NCI-H524 (cell line): Measurements from ENCODE around the gene ARID1B.
"Not testable (repeated sequence)": the region's sequence is repeated elsewhere in the genome, so short reads cannot be mapped to it uniquely, and the experiment has no call there.

Experiments used
- DNase-seq, 2 experiments: peaks; one replicate each; lab custom pipeline; 2025; lab: John Stamatoyannopoulos, UW

The ARID1B gene

DNA sequence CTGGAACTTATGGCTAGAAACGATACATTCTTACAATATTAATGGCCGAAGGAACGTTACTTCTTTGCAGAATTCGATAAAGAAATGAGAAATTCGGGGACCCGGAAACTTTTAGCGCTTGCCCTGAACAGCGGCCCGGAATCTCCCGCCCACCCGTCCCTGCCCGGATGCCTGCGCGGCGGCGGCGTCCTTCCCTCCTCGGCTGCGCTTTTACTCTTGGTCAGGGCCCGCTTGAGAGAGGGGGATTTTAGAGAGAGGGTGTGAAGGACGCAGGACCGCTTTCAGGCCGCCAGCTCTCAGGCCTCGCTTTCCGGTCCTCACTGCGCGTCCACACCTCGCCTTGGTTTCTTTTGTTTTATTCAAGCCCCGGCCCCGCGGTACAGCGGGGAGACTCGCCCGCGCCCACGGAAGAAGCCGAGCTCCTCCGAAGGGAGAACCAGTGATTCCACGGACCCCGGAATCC is 243.7 kb downstream of the ARID1B start:
- peak; percentile 63 to 74 for DNase-seq

DNA sequence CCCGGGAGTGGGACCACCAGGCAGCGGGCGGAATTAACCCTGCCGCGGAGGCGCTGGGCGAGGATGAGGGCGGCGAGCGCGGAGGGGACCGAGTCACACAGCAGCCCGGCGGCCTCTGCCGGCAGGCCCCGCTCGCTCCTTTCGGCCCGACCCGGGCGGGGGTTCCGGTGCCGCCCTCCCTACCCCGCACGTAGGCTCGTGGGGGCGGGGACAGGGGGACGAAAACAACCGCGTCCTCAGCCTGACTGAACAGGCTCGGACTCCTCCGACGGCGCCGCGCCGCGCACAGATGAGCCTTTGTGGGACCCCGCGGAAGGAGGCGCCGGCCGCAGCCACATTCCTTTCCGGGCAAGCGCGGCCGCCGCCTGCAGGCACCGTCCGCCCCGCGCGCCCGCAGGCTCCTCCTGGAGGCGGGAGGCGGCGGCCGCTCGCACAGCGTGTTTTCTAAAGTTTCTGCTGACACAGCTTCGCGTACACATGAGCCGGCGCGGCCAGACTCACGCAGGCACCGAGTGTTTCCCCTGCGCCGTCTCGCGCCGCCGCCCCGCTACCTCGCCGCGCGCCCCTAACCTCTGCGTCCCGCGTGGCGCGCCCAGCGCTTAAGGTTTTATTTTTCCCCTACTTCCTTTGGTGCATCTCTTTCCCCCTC is 244.3 kb downstream of the ARID1B start:
- peak; percentile 77 to 89 for DNase-seq

DNA sequence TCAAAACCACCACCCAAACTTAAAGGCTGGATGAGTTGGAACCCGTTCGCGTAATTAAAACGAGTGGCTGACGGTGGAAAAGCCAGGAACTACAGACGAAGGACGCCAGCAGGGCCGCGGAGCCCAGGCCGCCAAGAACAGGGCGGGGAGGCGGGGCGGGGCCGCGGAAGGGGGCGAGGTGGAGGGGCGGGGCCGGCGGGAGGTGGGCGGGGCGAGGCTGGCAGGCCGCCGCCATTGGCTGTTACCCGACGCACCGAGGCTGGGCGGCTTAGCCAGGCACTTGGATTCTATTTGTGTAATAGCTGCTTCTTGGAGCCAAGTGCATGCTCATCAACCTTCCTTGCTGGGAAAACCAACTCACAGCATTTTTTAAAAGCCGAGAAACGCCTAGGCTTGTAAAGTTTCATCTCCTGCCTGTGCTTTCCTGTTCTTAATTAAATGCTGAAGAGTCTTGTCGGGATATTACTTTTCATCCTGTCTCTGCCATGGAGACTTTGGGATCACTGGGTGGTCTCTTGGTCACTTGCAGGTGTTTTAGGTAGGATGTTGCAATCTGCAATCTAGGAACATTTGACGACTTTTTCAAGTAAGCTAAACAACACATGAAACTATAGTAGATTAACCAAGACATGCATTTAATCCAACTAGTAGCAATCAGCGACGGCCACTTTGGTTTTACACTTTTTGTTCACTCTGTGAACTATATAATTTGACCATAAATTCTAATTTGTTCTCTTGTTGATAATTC is 245.0 kb downstream of the ARID1B start:
- peak; percentile 67 to 89 for DNase-seq

DNA sequence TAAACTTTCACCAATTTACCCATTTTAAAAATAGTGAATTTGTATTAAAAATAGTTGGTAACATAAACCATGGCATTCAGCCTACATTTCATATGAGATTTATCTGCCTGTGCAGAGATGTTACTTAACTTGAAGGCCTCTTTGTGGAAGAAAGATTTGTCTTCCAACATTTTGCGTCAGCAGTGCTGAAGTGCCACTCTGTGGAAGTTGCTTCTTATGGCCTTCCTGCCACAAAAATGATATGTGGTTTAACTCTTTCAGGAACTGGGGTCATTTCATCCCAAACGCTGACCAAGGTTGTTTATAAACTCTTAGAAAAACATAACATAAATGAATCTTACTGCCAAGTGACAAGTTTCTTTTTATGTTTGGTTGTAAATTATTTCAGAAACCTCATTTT is 246.8 kb downstream of the ARID1B start:
- DNase-seq = no peak

DNA sequence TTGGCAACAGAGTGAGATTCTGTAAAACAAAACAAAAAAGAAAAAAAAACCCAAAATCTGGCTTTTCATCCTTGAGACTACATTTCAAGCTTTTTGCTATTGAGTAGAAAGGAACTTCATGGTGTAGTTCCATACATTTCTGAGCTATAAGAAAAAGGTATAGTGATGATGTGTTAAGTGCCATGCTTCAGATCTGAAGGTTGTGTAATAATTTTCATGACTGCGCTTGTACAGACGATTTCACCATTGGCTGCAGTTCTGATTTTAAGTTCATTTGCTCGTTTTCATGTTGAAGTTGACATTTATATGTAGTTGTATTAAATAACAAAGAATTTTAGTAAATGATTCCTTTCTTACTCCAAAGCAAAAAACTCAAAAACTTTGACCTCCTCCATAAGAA is 247.6 kb downstream of the ARID1B start:
- no peak for DNase-seq

DNA sequence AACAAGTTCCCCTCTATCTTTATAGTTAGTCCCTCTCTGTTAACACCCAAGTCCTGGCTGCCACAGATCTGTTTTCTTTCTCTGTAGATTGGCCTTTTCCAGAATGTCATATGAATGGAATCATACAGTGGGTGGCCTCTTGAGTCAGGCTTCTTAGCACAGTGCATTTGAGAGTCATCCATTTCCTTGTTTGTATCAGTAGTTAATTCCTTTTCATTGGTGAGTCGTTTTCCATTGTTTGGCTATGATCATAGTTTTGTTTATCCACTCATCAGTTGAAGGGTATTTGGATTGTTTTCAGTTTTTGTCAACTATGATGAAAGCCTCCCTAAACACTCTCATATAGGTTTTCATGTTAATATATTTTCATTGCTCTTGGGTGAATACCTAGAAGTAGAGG is 248.3 kb downstream of the ARID1B start:
- DNase-seq = no peak

DNA sequence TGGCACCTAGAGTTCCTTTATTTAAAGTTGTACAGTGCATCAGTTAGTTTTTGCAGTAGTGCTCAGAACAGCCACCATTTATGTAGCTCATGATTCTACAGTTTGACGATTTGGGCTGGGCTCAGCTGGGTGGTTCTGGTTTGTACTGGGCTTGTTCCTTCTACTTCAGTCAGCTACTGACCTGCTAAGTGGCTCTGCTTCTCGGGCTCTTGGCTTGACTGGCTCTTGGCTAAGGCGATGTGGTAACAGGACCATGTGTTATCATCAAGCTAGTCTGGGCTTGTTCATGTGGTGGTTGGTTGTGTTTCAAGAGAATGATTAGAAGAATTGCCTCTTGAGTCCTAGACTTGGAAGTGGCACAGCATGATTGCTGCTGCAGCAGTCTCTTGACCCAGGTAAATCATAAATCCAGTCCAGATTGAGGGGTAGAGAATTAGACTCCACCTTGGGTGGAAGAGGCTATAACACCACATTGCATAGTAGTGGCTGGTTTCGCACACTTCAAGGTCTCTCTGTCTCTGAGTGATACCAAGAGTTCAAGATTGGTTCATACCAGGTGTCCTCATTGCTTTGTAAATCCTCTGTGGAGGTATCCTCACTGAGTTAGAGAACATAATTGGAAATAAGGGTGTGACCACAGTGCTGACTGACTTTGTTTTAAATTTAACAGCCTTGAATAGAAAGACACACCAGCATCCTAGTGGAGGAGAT is 253.0 kb downstream of the ARID1B start:
- no peak for DNase-seq

DNA sequence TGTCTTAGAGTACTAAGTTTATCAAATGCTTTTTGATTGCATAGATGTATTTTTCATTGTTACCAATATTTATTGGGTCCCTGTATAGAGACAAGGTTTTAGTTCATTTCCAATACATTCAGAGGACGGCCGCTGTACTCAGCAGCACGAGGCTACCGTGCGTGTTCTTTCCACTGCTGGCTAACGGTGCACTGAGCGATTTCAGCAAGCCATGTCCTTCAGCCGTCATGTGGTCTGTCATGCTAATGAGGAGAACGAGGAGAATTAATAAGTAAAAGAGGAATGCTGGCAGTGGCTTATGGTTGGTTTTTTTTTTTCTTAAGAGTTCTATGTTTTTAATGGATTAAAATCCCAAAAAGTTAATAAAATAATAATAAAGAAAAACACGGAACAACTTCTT is 253.6 kb downstream of the ARID1B start:
- DNase-seq = no peak

DNA sequence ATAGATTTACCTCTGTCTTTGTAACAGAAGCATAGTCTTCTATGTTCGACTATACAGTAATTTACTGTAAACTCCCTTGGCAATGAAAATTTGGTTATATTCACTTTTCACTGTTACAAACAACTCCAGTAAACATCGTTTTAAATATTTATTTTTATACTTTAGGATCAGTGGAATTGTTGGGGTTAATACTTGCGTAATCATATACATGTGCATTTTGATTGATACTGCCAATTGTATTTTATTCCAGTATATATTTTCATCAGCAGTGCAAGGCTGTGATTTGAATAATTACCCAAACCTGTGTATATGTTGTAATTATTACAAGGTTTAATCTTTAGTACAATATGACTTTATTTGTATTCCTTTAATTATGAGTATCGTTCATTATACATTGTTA is 255.7 kb downstream of the ARID1B start:
- no peak for DNase-seq

DNA sequence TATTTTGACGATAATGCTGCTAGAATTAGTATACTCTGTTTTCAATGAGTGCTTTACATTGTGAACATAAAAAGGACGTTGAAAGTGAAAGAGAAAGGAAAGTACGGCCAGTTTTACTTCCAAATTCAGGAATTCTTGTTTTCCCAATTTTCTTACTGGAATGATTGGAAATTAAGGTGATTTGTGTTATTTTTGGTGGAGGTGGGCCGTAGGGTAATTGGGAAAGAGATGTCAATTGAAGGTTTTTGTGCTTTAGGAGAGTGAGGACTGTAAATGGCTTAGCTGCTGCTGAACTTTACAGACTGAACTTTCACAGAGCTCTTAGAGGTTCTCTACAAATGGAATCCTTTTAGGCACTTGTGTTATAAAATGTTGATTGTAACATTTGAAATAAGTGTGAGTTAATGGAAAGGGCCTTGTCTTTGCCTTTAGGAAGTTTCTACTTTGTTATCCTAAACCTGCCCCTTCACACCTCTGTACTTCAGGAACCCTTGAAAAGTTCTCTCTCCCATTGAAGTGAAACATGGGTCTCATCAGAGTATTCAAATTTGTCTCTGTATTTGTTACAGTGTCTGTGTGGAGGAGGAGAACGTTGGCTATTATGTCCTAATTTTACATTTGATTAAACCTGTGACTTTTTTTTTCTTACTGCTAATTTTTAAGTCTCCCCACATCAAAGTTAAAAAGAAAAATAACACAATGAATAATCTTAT is 256.4 kb downstream of the ARID1B start:
- no peak for DNase-seq

DNA sequence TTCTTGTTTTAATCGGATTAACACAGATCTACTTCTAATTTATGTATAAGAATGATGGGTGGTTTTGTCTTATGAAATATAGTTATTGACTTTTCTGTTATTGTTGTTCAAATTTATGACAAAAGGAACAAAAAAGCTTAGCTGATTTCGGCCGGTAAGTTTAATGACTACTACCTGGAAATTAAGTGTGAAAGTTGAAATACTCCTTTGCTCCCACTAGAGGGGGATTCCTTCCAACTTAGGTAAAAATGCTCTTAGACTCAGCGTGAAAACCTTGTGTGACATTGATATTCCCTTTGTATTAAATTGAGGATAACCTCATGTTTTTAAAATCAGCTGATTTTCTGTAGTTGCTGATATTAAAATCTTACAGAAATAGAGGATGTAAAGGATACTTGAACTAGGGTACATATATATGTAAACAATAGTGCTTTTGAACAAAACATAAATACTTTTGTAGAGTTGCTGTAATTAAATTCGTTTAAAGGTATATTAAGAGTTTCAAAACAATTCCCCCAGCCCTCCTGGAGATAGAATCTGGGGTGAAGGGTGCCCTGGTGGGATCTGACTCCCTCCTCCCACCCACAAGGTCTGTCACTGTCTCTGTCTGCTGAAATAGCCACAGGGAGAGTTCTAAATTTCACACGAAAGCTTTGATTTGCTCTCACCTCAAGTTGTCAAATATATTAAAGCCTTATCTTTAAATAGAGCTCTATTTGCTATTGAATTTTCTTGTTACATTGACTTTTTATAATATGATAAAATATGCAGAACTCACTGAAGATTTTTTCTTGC is 257.5 kb downstream of the ARID1B start:
- peak; percentile 41 to 68 for DNase-seq

DNA sequence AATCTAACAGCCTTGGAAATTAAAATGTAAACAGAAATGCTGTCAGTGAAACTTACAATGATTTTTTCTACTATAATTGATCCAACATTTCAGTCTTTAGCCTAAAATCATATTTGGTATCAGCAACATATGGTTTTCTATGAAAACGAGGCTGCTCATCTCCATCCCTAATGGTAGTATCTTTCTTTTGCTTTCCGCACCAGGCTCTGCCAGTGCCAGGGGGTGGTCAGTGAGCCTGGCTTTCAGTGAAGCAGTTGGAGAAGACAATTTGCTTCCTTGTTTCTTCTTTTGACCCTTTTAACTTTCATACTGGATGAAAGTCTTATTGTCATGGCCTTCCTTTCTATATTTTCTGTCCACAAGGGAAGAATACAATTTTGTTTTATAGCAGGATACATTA is 258.4 kb downstream of the ARID1B start:
- DNase-seq = no peak

DNA sequence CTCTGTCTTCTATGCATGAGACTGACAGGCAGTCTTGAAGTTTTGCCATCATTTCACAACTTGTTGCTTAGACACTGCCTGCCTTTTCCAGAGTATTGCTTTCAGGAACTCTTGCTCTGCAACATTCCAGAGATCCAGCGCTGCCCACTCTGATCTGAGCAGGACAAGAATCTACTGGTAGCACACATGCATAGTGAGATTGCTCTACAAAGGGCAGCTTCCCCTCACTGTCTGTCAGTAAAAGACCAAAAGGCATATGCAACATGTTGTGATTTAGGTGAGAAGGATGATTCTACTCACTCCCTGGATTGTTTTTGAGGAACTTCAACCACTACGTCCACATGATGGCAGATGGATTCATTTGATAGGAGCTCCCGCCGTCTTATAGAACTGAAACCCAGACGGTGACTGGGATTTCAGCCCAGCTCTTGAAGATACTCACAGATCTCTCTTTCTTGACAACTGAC is 259.1 kb downstream of the ARID1B start:
- DNase-seq = no peak

DNA sequence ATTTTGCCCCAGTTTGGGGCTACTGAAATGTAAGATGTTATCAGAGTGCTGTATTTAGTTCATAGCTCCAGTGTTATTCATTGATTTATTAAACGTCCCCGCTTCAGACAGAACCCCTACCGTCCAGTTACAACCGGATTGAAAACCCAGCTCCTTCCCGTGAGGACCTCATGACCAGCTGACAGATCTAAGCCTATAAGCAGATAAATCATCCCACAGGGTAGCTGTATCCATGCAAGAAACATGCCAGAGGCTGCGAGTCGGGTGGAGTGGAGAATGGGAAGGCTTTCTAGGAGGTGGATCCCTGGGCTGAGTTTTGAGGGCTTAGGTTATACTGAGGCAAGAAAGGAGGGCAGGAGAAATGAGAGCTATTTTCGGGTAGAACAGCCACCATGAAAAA is 260.0 kb downstream of the ARID1B start:
- no peak for DNase-seq

DNA sequence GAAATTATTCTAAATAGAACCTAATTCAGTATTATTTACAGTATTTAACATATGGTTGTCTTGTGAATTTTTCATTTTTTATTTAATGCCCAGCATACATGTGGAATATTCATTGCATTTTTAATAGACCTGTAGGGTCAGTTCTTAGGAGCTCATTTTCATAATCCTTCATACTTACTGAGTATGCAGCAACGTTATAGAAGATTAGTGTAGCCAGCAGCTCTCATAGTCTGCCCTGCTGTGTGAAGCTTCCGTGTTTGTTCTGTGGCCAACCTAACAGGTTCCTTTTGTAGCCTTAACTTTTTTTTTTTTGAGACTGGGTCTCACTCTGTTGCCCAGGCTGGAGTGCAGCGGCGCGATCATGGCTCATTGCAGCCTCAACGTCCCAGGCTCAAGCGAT is 261.4 kb downstream of the ARID1B start:
- peak in 1 of 2 experiments; percentile 32 for DNase-seq

DNA sequence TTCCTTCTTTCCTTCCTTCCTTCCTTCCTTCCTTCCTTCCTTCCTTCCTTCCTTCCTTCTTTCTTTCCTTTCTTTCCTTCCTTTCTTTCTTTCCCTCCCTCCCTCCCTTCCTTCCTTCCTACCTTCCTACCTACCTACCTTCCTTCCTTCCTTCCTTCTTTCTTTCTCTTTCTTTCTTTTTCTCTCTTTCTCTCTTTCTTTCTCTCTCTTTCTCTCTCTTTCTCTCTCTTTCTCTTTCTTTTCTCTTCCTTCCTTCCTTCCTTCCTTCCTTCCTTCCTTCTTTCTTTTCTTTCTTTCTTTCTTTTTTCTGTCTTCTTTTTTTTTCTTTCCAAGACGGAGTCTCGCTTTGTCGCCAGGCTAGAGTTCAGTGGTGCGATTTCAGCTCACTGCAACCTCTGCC is 262.5 kb downstream of the ARID1B start:
- DNase-seq = not testable (repeated sequence)

DNA sequence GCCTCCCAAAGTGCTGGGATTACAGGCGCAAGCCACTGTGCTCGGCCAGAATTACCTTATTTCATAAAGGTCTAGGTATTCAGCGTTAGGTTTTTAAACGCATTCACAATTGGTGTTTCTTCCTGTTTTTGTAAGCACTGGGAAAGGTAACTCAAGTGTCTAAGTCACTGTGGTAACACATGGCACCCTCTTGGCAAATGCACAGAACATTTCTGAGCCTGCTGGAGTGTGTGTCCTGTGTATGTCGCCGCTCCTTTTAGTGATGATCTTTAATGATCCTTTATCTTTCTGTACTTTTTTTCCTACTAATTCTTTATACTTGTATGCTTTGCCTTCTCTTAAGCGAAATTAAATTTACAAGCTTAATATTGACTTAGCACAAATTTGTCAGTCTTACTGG is 263.0 kb downstream of the ARID1B start:
- DNase-seq = peak in 1 of 2 experiments; percentile 13

DNA sequence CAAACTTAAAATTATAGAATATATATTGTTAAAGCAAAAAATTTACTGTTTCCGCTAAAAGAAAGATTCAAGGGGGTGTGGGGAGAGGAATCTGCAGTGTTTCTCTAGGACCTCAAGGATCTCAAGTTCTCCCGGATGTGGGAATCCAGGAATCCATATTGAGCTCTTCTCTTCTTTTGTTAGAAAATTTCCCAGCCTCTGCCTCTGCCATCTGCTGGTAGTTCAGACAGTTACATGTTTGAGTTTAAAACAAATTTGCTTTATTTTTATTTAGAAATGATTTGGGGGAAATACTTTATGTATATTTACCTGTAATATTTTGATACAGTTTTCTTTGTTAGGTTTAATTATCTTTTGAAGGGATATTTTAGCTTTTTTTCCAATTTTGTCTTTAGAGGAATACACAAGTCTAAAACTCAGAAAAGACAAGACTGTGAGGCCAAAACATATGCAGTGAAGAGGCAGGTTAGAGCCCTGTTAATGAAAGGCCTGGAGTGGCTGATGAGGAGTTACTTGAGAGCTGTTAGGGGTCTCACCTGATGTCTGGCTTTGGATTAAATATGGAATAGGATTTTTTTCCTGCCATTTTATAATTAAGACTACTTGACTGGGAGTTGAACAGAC is 268.8 kb downstream of the ARID1B start:
- DNase-seq = peak; percentile 69 to 78

DNA sequence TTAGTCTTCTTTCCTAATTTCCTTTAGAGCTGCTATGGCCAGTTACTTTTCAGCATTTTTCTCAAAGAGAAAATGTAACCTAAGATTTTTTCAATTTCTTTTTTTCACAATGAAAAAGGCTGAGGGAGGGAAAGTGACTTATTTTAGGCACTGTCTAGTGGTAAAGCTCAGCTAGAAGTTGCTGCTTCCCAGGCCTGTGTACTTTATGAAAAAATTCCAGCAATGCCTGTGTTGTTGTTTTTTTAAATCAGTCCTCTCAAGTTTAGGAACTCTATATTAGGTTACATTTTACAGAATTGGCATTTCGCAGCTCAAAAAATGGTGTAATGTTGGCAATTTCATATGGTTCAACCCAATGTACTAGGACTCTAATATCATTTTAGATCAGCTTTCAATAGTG is 269.6 kb downstream of the ARID1B start:
- DNase-seq = no peak

DNA sequence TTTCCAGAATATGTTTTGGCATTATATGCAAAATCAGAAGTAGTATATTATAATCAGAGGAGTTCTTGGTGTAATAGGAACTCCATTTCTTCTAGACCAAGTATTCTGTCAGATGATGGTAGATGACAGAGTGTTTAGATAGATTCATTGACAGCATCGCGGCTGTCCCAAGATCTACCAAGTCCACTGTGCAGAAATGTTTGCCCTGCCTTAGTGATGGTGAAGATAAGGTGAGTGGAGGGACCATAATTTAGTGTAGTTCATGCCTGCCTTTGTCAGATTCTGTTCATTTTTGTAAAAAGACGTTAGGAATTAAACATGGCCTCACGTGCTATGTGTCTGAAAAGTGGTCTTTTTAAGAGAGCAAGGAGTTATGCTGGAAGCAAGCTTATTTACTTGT is 270.1 kb downstream of the ARID1B start:
- no peak for DNase-seq

DNA sequence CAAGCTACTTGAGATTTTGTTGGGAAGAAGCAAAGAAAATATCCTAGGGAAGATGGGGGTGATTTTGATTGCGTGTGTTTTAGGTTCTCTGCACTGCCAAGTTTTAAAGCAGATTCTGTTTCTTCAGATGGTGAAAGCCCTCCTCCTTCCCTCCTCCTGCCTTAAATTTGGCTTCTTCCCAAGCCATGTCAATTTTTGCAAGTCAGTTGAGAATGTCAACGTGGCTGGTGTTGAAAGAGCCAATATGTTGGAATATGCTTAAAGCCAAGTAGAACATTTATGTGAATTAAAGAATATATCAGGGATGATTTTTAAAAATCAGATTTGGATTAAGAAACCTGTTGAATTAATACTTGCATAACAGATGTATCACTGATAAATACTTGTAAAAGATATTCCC is 270.8 kb downstream of the ARID1B start:
- DNase-seq = no peak
